ENCODE results near the gene BTRC.

The BTRC gene

DNA sequence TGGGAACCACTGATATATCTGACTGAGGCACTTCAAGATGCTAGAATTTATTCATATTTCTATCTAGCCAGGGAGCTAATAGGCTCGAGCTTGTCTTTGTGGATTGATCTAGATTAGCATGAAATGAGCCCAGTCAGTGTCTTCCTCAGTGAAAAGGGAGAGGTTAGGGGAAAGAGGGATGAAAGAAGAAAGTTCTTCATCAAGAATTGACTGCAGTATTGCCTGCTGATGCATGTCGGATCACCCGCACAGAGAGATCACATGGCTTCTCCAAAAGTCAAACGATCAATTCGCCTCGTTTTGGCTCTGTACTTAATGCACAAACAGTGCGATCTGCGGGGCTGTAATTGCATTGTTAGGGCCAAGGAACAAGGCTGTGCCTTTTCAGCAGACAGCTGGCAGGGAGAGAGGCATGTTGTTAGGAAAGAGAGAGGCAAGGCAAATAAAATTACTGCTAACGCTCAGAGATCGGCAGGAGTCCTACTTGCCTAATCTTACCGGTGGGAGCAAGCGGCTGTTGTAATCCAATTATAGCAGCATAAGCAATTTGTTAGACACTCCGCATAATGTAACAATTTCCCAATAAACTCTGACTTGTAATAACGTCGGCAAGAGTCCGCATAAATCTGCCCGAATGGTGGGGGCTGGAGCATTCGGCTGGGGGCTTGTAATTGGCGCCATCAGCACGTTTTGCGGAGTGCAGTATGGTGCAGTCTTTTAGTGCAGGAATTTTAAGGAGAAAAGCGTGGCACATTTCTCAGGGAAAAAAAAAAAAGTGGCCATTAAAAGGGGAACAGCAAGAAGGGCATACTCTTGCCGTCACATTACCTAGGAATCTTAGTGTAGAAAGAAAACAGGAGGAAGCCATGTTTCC lies 132.0 kb downstream of the BTRC start:
- DNase-seq = peak; percentile 83

- DNase-seq = no peak
These were observed 133.4 kb downstream of the BTRC start for GRCh38 chr10:101487399-101487798.

- DNase-seq = no peak
These were observed 135.4 kb downstream of the BTRC start for GRCh38 chr10:101489355-101489754.

GRCh38 chr10:101490026-101490425 lies 136.1 kb downstream of the BTRC start:
- no peak for DNase-seq

GRCh38 chr10:101492205-101492604 lies 138.2 kb downstream of the BTRC start:
- no peak for DNase-seq

- DNase-seq = no peak
These were observed 138.8 kb downstream of the BTRC start for GRCh38 chr10:101492814-101493213.

GRCh38 chr10:101493249-101493648 lies 139.3 kb downstream of the BTRC start:
- no peak for DNase-seq

DNA sequence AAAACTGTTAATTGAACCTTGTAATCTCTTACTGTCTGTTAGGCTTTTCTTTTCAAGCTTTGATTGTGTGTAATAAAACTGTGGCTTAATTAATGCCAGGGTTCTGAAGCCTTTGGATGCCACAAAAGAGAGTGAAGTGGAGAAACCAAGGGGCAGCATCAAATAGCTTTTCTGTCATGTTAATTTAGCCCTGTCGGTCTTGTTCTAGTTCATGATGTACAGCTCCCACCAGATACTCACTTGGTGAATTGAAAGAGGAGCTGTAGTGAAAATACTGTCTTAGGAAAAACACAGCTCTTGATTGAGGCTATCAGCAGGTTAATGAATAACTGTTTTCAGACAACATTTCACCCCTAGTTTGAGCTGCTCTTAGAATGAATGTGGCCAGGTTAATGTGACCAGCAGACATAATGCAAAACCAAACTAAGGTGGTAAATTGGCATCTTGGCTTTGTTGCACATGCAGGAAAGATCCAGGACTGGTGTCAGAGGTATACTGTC lies 139.9 kb downstream of the BTRC start:
- no peak for DNase-seq

- no peak for DNase-seq
These were observed 140.7 kb downstream of the BTRC start for GRCh38 chr10:101494650-101495049.

GRCh38 chr10:101495324-101495925 lies 141.5 kb downstream of the BTRC start:
- DNase-seq = peak; percentile 24

DNA sequence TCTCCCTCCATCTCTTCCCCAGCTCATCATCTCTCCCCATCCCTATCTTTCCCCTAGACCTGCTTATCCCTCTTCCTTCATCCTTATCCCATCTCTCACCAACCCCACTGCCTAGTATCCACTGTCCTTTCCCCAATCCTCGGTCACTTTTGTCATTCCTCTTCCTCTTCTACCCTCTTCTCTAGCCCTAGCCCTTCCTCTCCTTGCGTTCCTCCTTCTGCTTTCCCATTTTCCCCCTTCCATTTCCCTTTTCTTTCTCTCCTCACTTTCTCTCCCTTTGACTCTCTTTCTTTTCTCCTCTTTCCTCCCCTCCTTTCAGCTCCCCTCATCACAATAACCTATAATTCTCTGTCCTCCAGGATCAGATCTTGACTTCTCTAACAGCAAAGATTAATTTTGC lies 150.5 kb downstream of the BTRC start:
- DNase-seq = no peak

DNA sequence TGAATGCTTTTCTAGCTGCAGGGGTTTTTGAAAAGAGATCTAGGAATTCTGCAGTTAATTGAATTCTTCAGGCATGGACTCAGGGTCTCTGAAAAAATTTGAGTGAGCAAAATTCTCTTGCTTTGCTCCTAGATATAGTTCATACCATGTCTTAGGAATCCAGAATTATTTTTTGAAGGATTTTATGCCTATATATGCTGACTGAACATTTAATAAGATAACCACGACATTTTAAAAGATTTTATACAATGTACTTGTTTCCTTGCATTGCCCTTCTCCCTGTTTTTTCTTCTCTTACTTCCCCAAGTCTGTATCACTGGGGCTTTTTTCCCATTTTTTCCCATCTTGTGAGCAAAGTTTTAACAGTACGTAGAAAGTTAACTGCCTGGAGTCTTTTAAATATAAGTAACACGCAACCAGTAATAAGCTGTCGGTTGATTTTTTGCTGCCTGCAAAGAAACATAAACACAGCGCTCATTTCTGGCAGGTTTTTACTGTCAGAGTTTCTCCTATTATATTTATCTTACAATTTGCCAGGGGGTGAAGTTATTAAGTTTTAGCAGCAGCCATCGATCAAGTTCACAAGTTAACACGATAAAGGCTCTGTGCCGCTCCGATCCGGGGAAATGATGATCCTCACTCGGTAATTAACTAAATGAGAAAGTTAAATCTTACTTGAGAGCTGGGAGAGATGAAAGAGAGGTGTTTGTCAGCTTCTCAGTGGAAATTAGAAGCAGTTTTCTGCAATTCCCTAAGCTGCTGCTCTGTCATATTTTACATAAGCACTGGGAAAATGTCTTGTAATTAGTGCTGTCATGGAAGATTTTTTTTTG lies 153.1 kb downstream of the BTRC start:
- no peak for DNase-seq

GRCh38 chr10:101507828-101508227 lies 153.9 kb downstream of the BTRC start:
- no peak for DNase-seq

GRCh38 chr10:101511938-101512337 lies 158.0 kb downstream of the BTRC start:
- DNase-seq = no peak

- DNase-seq = peak; percentile 12
These were observed 158.8 kb downstream of the BTRC start for GRCh38 chr10:101512738-101513137.

GRCh38 chr10:101513733-101514132 lies 159.8 kb downstream of the BTRC start:
- DNase-seq = no peak

GRCh38 chr10:101525848-101526247 lies 171.9 kb downstream of the BTRC start:
- DNase-seq = no peak

- no peak for DNase-seq
These were observed 175.2 kb downstream of the BTRC start for GRCh38 chr10:101529207-101529606.

GRCh38 chr10:101529725-101530553 lies 176.0 kb downstream of the BTRC start:
- no peak for DNase-seq

GRCh38 chr10:101535949-101536348 lies 182.0 kb downstream of the BTRC start:
- DNase-seq = no peak

DNA sequence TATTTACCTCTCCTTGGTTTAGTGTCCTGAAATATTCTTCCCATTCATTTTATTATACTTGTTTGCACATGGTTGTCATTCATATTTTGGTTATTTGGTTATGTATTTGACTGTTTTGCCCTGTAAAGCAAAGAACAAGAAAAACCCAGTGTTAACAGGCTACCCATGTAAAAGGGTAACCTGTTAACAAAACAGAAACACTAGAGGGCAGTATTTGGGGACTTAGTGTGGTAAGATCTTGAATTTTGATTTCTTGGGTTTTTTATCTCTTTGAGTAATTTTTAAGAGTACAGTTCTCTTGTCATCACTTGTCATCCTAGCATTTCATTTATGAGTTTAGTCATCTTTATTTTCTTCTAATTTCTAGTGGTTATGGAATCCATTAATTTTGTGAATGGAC lies 182.8 kb downstream of the BTRC start:
- no peak for DNase-seq

DNA sequence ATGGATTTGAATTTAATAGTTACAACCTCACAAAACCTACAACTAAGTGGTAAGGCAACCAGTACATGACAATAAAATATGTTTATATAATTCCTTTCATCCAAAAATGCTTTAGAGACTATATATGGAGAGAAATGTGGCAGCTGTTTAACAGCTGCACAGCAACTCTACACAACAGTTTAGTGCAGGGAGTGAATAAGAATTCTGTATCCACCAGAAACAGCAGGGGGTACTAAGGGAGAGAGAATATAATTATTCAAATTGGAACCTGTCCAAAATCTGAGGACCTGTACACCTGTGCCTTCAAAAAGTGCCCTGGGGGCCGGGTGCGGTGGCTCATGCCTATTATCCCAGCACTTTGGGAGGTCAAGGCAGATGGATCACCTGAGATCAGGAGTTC lies 184.5 kb downstream of the BTRC start:
- no peak for DNase-seq

GRCh38 chr10:101545898-101546297 lies 191.9 kb downstream of the BTRC start:
- no peak for DNase-seq

Data from NCI-H446 treated with DMSO at 0.1 percent for 48 hours (cell line).